Measurements from ENCODE around the gene MBNL1. TPM values are rescaled to one million over a fixed set of nuclear protein-coding genes. Genes with fewer than 3 reads are reported as not detected.

Gene MBNL1
- polyA plus RNA-seq, 1 donor from 2014 or later, result 12.7 TPM

GRCh38 chr3:152269056-152269830 is 514 bp downstream of the MBNL1 start:
- Histone ChIP-seq H3K79me2 (replicated peaks; ENCODE audit: insufficient read depth, low read length) (peaks cover 45% of the 10 kb centered on the region), H2AFZ (ENCODE audit: low read depth, low read length) (peak overlapping the region; percentile 81), H3K9ac (ENCODE audit: low read length) (peak overlapping the region; percentile 76), H3K4me3 (ENCODE audit: low read length) (peak overlapping the region; percentile 87), H3K27me3 (ENCODE audit: insufficient read depth, low read depth, low read length) (no peaks in the 10 kb centered on the region), H3K4me2 (ENCODE audit: low read length) (peak overlapping the region; percentile 31), H3K9me2 (ENCODE audit: insufficient read depth, low read length) (no peaks in the 10 kb centered on the region), H3K36me3 (ENCODE audit: insufficient read depth, low read length) (no peaks in the 10 kb centered on the region), H4K20me1 (ENCODE audit: insufficient read depth) (no peaks in the 10 kb centered on the region), H3K9me3 (ENCODE audit: low read length) (no peaks in the 10 kb centered on the region), H3K27ac (ENCODE audit: low read length) (peak overlapping the region; percentile 79), H3F3A (ENCODE audit: insufficient read depth, low read length, poor library complexity, severe bottlenecking) (peaks cover 3% of the 10 kb centered on the region)
- TF ChIP-seq SMC3 (conservative IDR thresholded peaks at IDR 0.05; ENCODE audit: poor library complexity) (no peak), TAF1 (IDR thresholded peaks at IDR 0.05; ENCODE audit: low read depth) (no peak), POLR2AphosphoS5 (IDR thresholded peaks at IDR 0.05) (no peak), RAD21 (conservative IDR thresholded peaks at IDR 0.05) (no peak), CTCF (IDR thresholded peaks at IDR 0.05; ENCODE audit: poor library complexity, severe bottlenecking) (peak; percentile 11), MXI1 (conservative IDR thresholded peaks at IDR 0.05; ENCODE audit: poor library complexity, severe bottlenecking) (peak; percentile 42), EZH2 (IDR thresholded peaks at IDR 0.05; ENCODE audit: borderline replicate concordance, insufficient read depth, low read length, poor library complexity, severe bottlenecking) (no peak)

GRCh38 chr3:152269831-152270734 is 1.4 kb downstream of the MBNL1 start:
- TF ChIP-seq CTCF (IDR thresholded peaks at IDR 0.05; ENCODE audit: poor library complexity, severe bottlenecking) (no peak), EZH2 (IDR thresholded peaks at IDR 0.05; ENCODE audit: borderline replicate concordance, insufficient read depth, low read length, poor library complexity, severe bottlenecking) (no peak), RAD21 (conservative IDR thresholded peaks at IDR 0.05) (no peak), POLR2AphosphoS5 (IDR thresholded peaks at IDR 0.05) (no peak), REST (IDR thresholded peaks at IDR 0.05; ENCODE audit: borderline replicate concordance) (no peak), MXI1 (conservative IDR thresholded peaks at IDR 0.05; ENCODE audit: poor library complexity, severe bottlenecking) (no peak), SMC3 (conservative IDR thresholded peaks at IDR 0.05; ENCODE audit: poor library complexity) (no peak), TAF1 (IDR thresholded peaks at IDR 0.05; ENCODE audit: low read depth) (no peak), EP300 (conservative IDR thresholded peaks at IDR 0.05; ENCODE audit: poor library complexity, severe bottlenecking) (no peak)
- Histone ChIP-seq H3F3A (ENCODE audit: insufficient read depth, low read length, poor library complexity, severe bottlenecking) (peaks cover 3% of the 10 kb centered on the region), H3K4me2 (ENCODE audit: low read length) (peak overlapping the region; percentile 56), H3K4me3 (ENCODE audit: low read length) (peak overlapping the region; percentile 87), H3K27ac (ENCODE audit: low read length) (peak overlapping the region; percentile 79), H3K36me3 (ENCODE audit: insufficient read depth, low read length) (no peaks in the 10 kb centered on the region), H3K9ac (ENCODE audit: low read length) (peak overlapping the region; percentile 76), H2AFZ (ENCODE audit: low read depth, low read length) (peak overlapping the region; percentile 81), H4K20me1 (ENCODE audit: insufficient read depth) (no peaks in the 10 kb centered on the region), H3K27me3 (ENCODE audit: insufficient read depth, low read depth, low read length) (no peaks in the 10 kb centered on the region), H3K9me2 (ENCODE audit: insufficient read depth, low read length) (no peaks in the 10 kb centered on the region), H3K9me3 (ENCODE audit: low read length) (no peaks in the 10 kb centered on the region), H3K79me2 (replicated peaks; ENCODE audit: insufficient read depth, low read length) (peaks cover 53% of the 10 kb centered on the region)

Measured in neural cell (in vitro differentiated cells).